NCI-H146 (cell line): Measurements from ENCODE around the gene C16orf74.

Source experiments
- DNase-seq: peaks from one replicate; lab custom pipeline; 2025; lab: John Stamatoyannopoulos, UW

C16orf74 gene

GRCh38 chr16:85717393-85718152 is 33.3 kb downstream of the C16orf74 start:
- DNase-seq = peak; percentile 73

GRCh38 chr16:85716680-85717038 is 34.2 kb downstream of the C16orf74 start:
- DNase-seq = no peak

- no peak for DNase-seq
Observed at GRCh38 chr16:85716022-85716679, 34.7 kb downstream of the C16orf74 start.

- DNase-seq = peak; percentile 71
Observed at GRCh38 chr16:85715169-85716021, 35.5 kb downstream of the C16orf74 start.

GRCh38 chr16:85712801-85713200 is 38.1 kb downstream of the C16orf74 start:
- peak; percentile 80 for DNase-seq

GRCh38 chr16:85711982-85712587 is 38.8 kb downstream of the C16orf74 start:
- DNase-seq = no peak

GRCh38 chr16:85710732-85711131 is 40.2 kb downstream of the C16orf74 start:
- no peak for DNase-seq

- DNase-seq = peak; percentile 83
Observed at GRCh38 chr16:85709766-85710585, 40.9 kb downstream of the C16orf74 start.

GRCh38 chr16:85708338-85708737 is 42.6 kb downstream of the C16orf74 start:
- no peak for DNase-seq

GRCh38 chr16:85707528-85708095 is 43.3 kb downstream of the C16orf74 start:
- DNase-seq = peak; percentile 64

GRCh38 chr16:85706449-85707034 is 44.4 kb downstream of the C16orf74 start:
- no peak for DNase-seq

- no peak for DNase-seq
Observed at GRCh38 chr16:85704900-85705846, 45.7 kb downstream of the C16orf74 start.

- DNase-seq = no peak
Observed at GRCh38 chr16:85704011-85704410, 46.9 kb downstream of the C16orf74 start.

- DNase-seq = no peak
Observed at GRCh38 chr16:85699628-85700027, 51.3 kb downstream of the C16orf74 start.

- no peak for DNase-seq
Observed at GRCh38 chr16:85698935-85699558, 51.8 kb downstream of the C16orf74 start.

- no peak for DNase-seq
Observed at GRCh38 chr16:85698459-85698891, 52.4 kb downstream of the C16orf74 start.

GRCh38 chr16:85697431-85697830 is 53.5 kb downstream of the C16orf74 start:
- DNase-seq = peak; percentile 9

- DNase-seq = no peak
Observed at GRCh38 chr16:85696781-85697180, 54.1 kb downstream of the C16orf74 start.
